HPDE6-E6E7 (cell line): ENCODE measurements around the gene ST3GAL2.

Source experiments
- DNase-seq: peaks from one replicate; pipeline ENCODE4 v3.0.0; 2011; ENCODE audit warnings: missing footprints; ENCODE audit errors: extremely low spot score

Gene ST3GAL2

DNA sequence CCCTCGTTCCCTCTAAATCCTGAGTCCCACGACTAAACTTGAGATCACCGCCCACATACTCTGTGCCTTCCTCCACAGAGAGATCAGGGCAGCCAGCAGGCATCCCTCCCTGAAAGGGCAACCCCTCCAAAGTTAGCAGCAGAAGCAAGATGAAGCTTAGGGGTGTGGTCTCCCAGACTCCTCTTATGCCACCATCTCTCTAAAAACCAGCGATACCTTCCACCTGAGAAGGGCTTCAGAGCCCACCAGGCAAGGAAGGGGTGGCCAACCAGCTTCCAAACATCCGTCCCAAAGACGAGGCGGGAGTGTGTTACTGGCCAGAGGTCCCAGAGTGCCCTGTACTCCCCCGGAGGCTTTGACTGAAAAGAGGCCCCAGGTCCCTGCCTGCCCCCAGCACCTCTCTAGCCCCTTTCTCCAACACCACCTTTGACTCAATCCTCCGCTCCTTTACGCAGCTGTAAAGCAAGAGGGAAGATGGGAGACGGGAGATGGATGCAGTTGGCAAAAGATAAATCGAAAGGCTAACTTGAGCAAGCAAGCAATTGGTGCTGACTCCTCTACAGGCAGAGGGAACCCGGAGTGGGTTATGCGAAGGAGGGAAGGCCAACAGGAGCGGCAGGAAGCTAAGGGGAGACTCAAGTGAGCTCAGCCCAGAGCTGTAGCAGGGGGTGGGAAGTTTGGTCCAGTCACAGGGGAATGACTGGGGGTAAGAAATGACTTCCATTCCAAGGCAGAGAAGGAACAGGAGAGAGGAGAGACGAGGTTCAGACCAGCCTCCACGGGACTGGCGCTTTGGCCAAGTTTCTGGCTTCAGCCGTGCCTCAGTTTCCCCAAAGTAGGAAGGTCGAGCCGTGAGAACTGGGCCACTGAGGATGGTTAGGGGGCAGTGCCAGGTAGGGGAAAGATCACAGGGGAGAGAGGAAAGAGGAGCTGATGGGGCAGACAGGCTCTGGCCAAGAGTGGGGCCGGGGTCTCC is 1.0 kb downstream of the ST3GAL2 start:
- no peak for DNase-seq

DNA sequence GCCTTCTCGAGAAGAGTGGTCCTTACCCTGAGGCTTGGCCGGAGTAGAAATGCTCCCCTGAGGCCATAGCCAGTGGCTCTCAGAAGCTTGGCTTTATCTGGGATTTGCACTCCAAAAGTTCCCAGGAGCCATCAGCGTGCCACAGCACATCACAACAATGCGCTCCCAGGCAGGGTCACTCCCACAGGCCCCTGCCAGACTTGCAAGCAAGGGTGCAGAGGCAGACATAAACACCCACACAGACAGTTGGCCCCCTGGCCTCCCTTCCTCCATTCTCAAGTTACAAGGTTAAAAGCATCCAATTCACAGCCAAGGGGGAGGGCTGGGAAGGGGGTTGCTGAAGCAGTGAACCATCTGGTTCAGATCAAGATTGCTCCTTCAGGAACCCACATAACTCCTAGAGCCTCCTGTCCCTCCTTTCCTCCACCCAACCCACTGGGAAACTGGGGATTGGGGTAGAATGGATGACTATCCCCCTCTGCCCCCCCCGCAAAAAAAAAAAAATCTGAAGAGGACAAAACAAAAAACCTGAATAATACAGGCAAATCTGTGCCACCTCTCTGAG is 1.8 kb downstream of the ST3GAL2 start:
- DNase-seq, result no peak

DNA sequence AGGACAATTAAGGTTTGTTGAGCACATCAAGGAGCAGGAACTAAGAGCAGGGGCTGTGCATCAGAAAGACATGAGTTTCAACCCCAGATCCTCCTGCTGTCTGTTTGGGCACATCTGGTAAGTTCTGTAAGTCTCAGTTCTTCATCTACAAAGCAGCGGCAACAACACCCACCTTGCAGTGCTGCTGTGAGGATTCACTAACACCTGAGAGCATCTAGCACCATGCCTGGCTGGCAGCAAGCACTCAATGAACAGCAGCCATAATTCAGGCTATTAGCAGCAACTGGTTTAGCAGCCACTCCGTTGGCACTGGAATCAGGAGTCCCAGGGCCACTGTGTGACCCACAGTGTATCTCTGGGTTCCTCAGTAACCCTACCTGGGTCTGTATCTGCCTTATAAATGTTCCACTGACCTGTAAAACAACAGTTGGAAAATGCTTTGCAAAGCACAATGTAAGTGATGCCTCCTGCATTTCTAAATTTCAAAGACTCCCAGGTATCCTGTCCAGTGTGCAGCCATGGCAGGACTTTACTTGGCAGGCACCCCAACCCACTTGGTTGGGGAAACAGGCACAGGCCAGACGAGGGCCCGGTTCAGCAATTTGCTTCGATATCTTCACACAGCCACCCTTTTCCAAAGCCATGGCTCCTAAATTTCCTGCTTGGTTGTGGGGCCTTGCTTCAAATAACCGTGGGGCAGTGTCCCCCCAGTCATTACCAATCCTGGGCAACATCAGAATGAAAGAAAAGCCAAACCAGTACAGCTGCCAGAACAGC is 4.2 kb downstream of the ST3GAL2 start:
- DNase-seq, result no peak

- DNase-seq, result no peak
Observed at GRCh38 chr16:70433458-70434103, 5.3 kb downstream of the ST3GAL2 start.

GRCh38 chr16:70432723-70433457 is 6.0 kb downstream of the ST3GAL2 start:
- DNase-seq, result no peak

GRCh38 chr16:70432356-70432722 is 6.6 kb downstream of the ST3GAL2 start:
- DNase-seq, result no peak

GRCh38 chr16:70430667-70431536 is 8.0 kb downstream of the ST3GAL2 start:
- DNase-seq, result no peak

- DNase-seq, result no peak
Observed at GRCh38 chr16:70429888-70430666, 8.8 kb downstream of the ST3GAL2 start.

DNA sequence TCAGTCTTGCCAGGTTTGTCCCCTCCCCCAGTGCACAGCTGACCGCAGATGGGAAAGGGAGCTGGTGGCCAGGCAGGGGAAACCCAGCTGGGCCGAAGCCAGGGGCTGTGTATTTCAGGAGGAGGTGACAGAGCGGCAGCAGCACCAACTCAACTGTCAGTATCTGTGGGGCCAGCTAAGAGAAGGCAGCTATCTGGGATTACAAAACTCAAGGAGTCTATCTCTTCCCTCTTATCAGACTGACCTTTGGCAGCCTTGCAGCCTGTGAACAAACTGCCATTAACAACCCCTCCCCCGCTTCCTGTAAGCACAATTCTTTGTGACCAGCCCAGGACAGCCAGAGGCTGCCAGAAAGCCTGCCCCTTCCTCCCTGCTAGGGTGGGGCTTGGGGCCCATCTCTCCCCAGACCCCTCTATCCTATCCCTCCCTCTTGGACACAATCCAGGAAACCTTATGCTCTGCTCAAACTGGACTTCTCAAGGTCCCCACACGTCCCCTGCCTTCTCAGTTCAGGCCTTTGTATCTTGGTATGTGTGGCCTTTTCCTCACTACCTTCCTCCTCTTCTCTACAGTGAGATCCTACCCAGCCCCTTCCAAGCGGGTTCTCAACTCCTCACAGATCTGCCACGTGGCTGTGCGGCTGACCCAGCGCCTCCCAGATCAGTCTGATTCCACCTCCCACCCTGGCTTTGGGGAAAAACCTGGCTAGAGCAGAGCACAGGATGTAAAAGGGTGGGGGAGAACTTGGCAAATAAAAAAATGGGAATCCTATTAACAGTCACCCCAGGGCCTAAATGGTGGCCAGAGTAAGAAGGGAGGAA is 10.5 kb downstream of the ST3GAL2 start:
- peak; percentile 82 for DNase-seq

DNA sequence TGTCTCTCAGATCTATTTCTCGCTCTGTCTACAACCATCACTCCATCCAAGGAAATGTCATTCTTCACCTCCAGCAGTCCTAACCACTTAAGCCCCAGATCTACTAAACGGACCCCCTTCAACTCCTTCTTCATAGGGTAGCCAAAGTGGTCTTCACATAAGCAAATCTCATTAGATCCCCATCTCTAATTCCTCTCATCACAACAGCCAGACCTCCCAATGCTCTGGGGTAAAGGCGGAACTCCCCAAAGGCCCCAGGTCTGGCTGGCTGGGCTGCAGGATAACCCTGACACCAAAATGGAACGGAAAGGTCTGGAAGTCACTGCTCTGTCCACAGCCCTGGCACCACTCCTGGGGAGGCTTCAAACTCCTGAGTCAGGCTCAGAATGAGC is 11.1 kb downstream of the ST3GAL2 start:
- no peak for DNase-seq

GRCh38 chr16:70422543-70422942 is 16.4 kb downstream of the ST3GAL2 start:
- no peak for DNase-seq

DNA sequence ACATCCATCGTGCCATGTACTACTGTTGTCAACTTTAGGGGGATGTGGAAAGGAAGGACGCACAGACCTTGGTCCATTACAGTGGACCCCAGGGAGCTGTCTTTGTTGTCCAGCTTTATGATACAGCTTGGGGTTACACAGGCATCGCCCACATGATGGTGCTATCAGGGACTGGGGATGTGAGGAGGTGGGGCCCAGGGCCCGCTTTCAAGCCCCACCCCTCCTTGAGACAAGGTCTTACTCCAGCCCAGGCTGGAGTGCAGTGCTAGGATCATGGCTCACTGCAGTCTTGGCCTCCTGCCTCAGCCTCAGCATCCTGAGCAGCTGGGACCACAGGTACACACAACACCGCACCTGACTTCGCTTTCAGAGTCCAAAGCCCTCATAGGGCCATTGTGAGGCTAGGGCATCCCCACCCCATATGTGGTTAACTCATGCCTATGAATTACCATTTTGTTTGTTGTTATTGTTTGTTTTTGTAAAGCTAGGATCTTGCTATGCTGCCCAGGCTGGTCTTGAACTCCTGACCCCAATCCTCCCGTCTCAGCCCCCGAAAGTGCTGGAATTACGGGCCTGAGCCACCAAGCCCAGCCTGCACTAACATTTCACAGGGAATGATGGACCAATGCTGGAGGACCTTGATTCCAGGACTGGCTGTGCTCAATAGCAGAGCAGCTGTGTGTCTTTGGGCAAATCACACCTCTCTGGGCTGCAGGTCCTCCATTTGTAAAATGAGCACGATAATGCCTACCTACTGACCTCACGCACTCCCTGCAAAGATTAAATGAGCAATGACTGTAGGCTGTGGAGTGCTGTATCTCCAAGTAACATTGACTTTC is 17.2 kb downstream of the ST3GAL2 start:
- DNase-seq, result no peak

GRCh38 chr16:70421014-70421413 is 17.9 kb downstream of the ST3GAL2 start:
- no peak for DNase-seq

- DNase-seq, result no peak
Observed at GRCh38 chr16:70419384-70420327, 19.2 kb downstream of the ST3GAL2 start.

DNA sequence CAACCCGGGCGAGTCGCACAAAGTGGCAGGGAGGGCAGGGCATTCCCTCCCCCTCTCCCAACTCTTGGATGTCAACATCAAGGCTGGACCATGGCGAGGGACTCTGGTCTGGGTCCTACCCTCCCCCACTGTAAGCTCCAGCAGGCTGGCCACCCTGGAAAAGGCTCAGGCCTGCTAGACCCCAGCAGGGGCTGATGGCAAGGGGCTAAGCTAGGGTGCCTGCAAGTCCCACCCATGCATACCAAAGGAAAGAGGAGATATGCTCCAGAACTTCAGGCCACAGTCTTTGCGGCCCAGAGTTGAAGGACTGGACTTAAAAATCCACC is 19.9 kb downstream of the ST3GAL2 start:
- no peak for DNase-seq

GRCh38 chr16:70418274-70418992 is 20.5 kb downstream of the ST3GAL2 start:
- DNase-seq, result no peak
